Astrocyte of the cerebellum (primary cell): ENCODE data around the gene ZNF469.
"Not testable (repeated sequence)": the region's sequence is repeated elsewhere in the genome, so short reads cannot be mapped to it uniquely, and the experiment has no call there.

Source experiments
- DNase-seq: peaks from one replicate; pipeline ENCODE4 v3.0.0-alpha.2; 2011; ENCODE audit warnings: low read depth
- H3K4me3 ChIP-seq: 2 replicates; pipeline ENCODE4 v1.5.1; 2011; ENCODE audit warnings: mild to moderate bottlenecking, low read depth, low read length, moderate library complexity
- CTCF ChIP-seq: IDR thresholded peaks from 2 replicates; pipeline ENCODE4 v1.5.1; 2012; ENCODE audit warnings: low read length, low read depth, moderate library complexity, mild to moderate bottlenecking; ENCODE audit errors: missing control alignments
- in situ Hi-C: cut with HindIII; loops from 2 replicates; pipeline ENCODE4 v1.10.0; 2017; ENCODE audit warnings: low sequenced_read_pairs

ZNF469 gene

GRCh38 chr16:88355389-88356123 lies 27.2 kb upstream of the ZNF469 start:
- DNase-seq = no peak
- TF ChIP-seq CTCF = no peak
- in situ Hi-C loops = no loop called here
- no peak overlapping the region for H3K4me3 ChIP-seq

- H3K4me3 ChIP-seq = no peak overlapping the region
- DNase-seq = no peak
- in situ Hi-C loops = no loop called here
- no peak for TF ChIP-seq CTCF
Observed at GRCh38 chr16:88356124-88356726, 26.5 kb upstream of the ZNF469 start.

- no peak for TF ChIP-seq CTCF
- DNase-seq = no peak
- H3K4me3 ChIP-seq = no peak overlapping the region
- in situ Hi-C loops = no loop called here
Observed at GRCh38 chr16:88356727-88357199, 26.0 kb upstream of the ZNF469 start.

GRCh38 chr16:88357317-88358022 lies 25.3 kb upstream of the ZNF469 start:
- no peak for DNase-seq
- H3K4me3 ChIP-seq = no peak overlapping the region
- in situ Hi-C loops = no loop called here
- no peak for TF ChIP-seq CTCF

GRCh38 chr16:88358023-88358420 lies 24.7 kb upstream of the ZNF469 start:
- no peak for DNase-seq
- in situ Hi-C loops = no loop called here
- no peak overlapping the region for H3K4me3 ChIP-seq
- no peak for TF ChIP-seq CTCF

GRCh38 chr16:88359008-88359407 lies 23.8 kb upstream of the ZNF469 start:
- TF ChIP-seq CTCF = no peak

GRCh38 chr16:88360401-88360800 lies 22.4 kb upstream of the ZNF469 start:
- in situ Hi-C loops = loop anchor here (5.0 kb wide), 1 partner anchor 47 kb away; no protein-coding TSS in a partner anchor
- not testable (repeated sequence) for H3K4me3 ChIP-seq, DNase-seq

More at GRCh38 chr16:88359008-88359407, 23.8 kb upstream of the ZNF469 start:
- in situ Hi-C loops = no loop called here
- no peak overlapping the region for H3K4me3 ChIP-seq
- no peak for DNase-seq
